Measurements from ENCODE around the gene MORN4. TPM values are rescaled to one million over a fixed set of nuclear protein-coding genes. Genes with fewer than 3 reads are reported as not detected.

The MORN4 gene
- total RNA-seq, 4 donors from 2014 or later: 1.1 to 5.6 (median 3.7) TPM

DNA sequence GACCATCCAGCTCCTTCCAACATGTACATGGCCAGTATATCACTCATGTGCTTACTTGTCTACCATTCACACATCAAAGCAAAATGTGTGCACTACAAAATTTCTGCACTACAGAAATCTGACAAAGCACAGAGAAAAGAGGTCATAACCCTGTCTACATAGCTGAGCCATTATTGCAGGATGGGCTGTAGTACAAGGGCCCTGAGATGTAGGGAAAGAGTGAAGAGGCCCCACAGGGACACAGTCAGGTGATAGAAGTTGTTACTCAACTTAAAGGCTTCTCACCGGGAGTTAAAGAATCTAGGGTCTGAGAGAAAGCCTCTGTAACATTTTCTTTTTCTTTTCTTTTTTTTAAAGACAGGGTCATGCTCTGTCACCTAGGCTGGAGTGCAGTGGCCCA lies 36.3 kb upstream of the MORN4 start:
- TF ChIP-seq, protein P1, sequence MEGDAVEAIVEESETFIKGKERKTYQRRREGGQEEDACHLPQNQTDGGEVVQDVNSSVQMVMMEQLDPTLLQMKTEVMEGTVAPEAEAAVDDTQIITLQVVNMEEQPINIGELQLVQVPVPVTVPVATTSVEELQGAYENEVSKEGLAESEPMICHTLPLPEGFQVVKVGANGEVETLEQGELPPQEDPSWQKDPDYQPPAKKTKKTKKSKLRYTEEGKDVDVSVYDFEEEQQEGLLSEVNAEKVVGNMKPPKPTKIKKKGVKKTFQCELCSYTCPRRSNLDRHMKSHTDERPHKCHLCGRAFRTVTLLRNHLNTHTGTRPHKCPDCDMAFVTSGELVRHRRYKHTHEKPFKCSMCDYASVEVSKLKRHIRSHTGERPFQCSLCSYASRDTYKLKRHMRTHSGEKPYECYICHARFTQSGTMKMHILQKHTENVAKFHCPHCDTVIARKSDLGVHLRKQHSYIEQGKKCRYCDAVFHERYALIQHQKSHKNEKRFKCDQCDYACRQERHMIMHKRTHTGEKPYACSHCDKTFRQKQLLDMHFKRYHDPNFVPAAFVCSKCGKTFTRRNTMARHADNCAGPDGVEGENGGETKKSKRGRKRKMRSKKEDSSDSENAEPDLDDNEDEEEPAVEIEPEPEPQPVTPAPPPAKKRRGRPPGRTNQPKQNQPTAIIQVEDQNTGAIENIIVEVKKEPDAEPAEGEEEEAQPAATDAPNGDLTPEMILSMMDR (IDR thresholded peaks at IDR 0.05; ENCODE audit: low read depth): no peak

DNA sequence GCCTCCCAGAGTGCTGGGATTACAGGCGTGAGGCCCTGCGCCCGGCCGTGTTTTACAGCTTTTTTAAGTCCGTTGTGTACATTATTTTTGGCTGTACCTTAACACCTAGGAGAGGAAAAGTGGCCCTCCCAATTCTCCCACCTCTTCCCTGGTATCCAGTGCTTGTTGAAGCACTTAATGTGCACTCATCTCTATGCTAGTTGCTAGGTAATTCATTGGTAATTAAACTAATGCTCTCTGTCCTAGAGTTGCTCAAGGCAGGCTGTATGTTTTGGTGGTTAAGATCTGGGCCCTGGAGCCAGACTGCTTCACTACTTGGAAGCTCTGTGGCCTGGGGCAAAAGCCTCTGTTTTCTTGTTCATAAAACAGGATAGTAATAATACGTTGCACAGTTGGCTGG lies 34.2 kb upstream of the MORN4 start:
- TF ChIP-seq, protein P1 (IDR thresholded peaks at IDR 0.05; ENCODE audit: low read depth): no peak

DNA sequence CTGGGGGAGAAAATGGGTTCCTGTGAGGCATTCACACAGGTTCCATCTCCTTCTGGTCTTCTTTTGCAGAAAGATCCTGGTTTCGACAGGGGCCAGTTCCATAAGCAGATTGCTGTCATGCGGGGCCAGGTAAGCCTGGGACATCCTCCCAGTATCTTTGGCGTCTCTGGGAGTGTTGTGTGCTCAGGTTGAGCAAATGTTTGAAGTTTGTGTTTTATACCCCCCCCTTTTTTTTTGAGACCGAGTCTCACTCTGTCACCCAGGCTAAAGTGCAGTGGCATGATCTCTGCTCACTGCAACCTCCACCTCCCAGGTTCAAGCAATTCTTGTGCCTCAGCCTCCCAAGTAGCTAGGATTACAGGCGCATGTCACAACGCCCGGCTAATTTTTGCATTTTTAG lies 33.7 kb upstream of the MORN4 start:
- TF ChIP-seq, protein P1 (IDR thresholded peaks at IDR 0.05; ENCODE audit: low read depth): no peak

DNA sequence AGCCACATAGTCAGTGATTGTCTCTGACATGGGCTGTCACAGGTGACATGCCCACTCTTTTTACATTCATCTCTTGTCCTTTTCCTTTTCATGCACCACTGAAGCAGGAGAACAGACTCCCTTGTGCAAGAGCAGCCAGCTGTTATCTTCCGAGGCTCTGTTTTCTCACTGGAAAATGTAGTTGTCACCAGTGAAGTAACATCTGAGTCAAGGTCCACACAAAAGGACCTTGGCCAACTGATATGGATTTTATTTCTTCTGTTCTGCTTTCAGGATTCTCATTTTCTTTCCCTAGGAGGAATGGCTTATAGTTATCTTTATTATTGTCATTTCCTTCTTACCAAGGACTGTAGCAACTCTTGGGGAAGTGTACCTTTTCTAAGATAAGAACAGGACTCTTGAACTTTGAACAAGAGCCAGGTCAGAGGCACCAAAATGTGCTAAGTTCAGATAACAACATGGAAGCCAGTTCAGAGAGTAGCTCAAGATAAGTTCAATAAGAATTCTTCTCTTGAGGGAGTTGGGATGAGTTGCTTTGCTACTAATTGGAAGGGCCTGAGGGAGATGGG lies 31.1 kb upstream of the MORN4 start:
- TF ChIP-seq, protein P1 (IDR thresholded peaks at IDR 0.05; ENCODE audit: low read depth): no peak

DNA sequence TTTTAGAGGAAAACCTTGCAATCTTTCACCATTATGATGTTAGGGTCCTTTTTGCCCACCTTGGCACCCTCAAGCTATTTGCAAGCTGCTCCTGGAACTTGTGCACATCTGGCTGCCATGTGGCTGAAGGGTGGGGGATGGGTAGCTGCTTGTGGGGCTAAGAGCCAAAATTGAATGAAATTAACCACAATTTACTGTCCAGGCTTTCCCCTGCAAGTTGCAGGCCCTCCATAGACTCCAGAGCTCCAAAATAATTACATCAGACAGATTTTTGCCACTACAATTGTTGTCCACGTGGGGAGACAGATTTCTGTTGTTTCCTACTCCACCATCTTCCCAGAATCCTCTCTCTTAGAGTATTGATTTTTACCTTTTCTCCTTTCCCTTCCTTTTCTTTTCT lies 26.3 kb upstream of the MORN4 start:
- TF ChIP-seq, protein P1 (IDR thresholded peaks at IDR 0.05; ENCODE audit: low read depth): no peak

DNA sequence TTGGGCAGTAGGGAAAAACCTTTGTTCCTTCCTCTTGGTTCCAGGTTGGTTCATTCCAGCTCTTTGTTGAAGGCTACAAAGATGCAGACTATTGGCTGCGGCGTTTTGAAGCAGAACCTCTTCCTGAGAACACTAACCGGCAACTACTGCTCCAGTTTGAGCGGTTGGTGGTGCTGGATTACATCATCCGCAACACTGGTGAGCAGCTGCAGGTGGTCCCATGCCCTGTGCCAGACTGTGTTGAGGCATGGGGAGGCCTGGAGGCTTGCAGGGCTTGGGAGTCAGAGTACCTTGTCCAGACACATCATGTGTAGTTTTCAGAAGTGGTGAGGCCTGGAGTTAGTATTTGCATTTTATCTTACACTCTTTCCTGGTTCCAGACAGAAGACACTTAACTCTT lies 23.5 kb upstream of the MORN4 start:
- TF ChIP-seq, protein P1 (IDR thresholded peaks at IDR 0.05; ENCODE audit: low read depth): no peak

DNA sequence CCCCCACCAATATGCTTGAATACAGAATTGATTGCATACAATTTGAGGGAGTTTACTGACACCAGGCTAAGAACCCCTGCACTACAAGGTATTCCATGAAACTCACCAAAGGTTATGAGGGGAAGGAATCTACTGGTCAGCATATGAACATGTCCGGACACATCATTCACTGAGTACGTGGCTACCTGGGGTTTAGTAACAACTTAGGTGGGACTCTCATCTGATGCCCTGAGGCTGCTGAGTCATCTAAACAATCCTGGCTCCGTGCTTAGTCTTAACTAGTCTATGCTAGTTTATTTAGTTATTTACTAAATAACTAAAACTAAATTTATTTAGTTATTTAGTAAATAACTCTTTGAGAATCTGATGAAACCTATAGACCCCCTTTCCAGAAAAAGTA lies 18.5 kb upstream of the MORN4 start:
- TF ChIP-seq, protein P1 (IDR thresholded peaks at IDR 0.05; ENCODE audit: low read depth): no peak

Measured in subcutaneous adipose tissue (tissue), 4 donors.